HUES6 (cell line): Measurements from ENCODE around the gene PHF2.

ENCODE experiments used
- H3K27ac ChIP-seq: 2 replicates; pipeline ENCODE4 v1.7.0; 2013; ENCODE audit warnings: low read depth, mild to moderate bottlenecking, low read length, inconsistent platforms
- H3K27me3 ChIP-seq: 2 replicates; pipeline ENCODE4 v1.6.1; 2013; ENCODE audit warnings: low read length; ENCODE audit not compliant: control insufficient read depth, insufficient read depth
- H3K36me3 ChIP-seq: 2 replicates; pipeline ENCODE4 v1.6.1; 2013; ENCODE audit warnings: low read length; ENCODE audit not compliant: control insufficient read depth, insufficient read depth
- H3K4me1 ChIP-seq: 2 replicates; pipeline ENCODE4 v1.6.1; 2013; ENCODE audit warnings: low read length; ENCODE audit not compliant: control insufficient read depth, insufficient read depth
- H3K4me3 ChIP-seq: 2 replicates; pipeline ENCODE4 v1.5.1; 2013; ENCODE audit warnings: low read depth, low read length
- H3K9ac ChIP-seq: one replicate; pipeline ENCODE4 v1.6.1; 2013; ENCODE audit warnings: mild to moderate bottlenecking, low read length
- H3K9me3 ChIP-seq: 2 replicates; pipeline ENCODE4 v1.6.1; 2013; ENCODE audit warnings: low read depth, low read length; ENCODE audit not compliant: control insufficient read depth, insufficient read depth

Gene PHF2

DNA sequence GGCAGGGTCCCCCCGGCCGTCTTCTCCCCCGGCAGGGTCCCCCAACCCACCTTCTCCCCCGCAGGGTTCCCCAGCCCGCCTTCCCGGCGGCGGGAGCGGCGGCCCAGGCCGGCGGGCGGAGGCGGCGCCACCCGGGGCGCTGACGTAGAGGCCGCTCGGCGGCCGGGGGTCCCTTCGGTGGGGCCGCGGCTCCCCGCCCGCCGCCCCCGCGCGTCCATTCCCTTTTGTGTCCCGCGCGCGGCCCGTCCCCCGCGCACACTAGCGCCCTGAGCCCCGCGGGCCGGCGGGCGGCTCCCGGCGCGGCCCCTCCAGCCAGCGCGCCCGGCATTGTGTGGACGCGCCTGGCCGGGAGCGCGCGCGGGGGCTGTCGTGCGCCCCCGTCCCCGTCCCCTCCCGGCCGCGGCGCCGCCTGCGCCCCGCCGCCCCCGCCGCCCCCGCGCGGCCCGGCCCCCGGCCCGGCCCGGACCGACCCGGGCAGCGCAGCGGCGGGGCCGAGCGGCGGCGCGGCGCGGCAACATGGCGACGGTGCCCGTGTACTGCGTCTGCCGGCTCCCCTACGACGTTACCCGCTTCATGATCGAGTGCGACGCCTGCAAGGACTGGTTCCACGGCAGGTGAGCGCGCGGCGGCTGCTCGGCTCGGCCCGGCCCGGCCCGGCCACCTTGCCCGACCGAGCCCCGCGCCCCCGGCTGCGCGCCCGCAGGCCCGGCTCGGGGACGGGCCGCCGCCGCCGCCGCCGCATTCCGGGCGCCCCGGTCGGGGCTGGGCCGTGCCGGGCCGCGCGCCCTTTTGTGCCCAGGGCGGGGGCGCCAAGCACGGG is at the start of gene PHF2:
Gene PHF2 (plus strand): TSS at position 327 of the 820 bp plus-strand sequence. CDS start 190 bp downstream, at position 517.
- Histone ChIP-seq H3K36me3 (no peaks in the 10 kb centered on the region), H3K9ac (peak within 1 kb of the TSS; percentile 66), H3K4me1 (peaks cover 24% of the 10 kb centered on the region), H3K4me3 (peak within 1 kb of the TSS; percentile 84), H3K27me3 (peaks cover 4% of the 10 kb centered on the region), H3K27ac (no peak within 1 kb of the TSS), H3K9me3 (no peaks in the 10 kb centered on the region)

DNA sequence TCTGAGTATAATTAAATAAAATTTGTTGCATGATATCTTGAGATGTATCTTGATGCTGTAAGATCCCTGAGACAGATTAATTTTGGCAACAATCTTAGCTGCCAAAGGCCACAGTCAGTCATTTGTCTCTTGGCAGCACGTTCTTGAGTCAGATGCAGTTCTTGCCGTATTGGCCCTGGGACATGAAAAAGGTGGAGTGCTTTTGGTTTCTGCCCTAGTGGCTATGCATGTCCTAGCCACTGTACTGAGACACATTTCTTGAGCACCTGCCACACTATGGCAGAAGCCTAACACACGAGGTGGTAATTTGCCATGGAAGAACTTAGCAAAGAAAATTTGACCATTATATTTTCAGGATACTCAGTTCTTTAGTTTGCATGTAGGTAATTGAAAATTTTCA is 45.0 kb upstream of the PHF2 start:
- H3K9me3 ChIP-seq: no peaks in the 10 kb centered on the region
- no peaks in the 10 kb centered on the region for H3K4me1 ChIP-seq
- no peak overlapping the region for H3K9ac ChIP-seq
- no peak overlapping the region for H3K4me3 ChIP-seq
- peaks cover 81% of the 10 kb centered on the region for H3K36me3 ChIP-seq
- H3K27ac ChIP-seq: no peak overlapping the region
- H3K27me3 ChIP-seq: no peaks in the 10 kb centered on the region

DNA sequence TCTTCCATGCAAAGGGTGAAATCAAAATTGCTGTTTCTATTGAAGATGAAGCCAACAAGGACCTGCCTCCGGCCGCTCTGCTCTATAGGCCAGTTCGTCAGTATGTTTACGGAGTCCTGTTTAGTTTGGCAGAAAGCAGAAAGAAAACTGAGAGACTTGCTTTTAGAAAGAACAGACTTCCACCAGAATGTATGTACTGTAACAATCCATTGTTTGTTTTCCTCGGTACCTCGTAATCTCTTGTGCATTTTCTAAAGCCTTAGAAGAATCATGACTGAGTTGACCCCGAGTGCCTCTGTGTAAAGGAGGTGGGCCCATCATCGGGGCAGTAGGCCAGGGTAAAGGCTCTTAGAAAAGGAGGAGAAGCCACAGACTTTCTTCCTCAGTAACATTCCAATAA is 44.2 kb upstream of the PHF2 start:
- no peaks in the 10 kb centered on the region for H3K4me1 ChIP-seq
- no peak overlapping the region for H3K27ac ChIP-seq
- no peaks in the 10 kb centered on the region for H3K9me3 ChIP-seq
- no peak overlapping the region for H3K4me3 ChIP-seq
- H3K27me3 ChIP-seq: no peaks in the 10 kb centered on the region
- H3K36me3 ChIP-seq: peaks cover 74% of the 10 kb centered on the region
- no peak overlapping the region for H3K9ac ChIP-seq

DNA sequence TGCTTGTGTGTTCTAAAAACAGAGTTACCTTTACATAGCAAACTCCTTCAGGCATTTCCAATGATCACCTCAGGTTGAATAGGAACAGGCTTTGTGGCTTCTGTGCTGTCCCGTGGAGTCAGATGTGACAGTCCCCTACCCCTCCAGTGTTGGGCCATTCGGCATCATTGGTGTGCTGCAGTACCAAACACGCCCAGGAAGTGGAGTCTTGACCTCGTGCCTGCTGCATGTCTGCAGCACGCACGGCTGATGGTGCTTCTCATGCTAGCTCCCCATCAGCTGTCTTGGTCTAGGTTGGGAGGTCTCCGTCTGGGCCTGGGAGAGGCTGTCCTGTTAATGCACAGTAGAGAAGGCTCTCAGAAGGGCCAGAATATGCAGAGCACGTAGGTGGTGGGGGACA is 42.5 kb upstream of the PHF2 start:
- peaks cover 61% of the 10 kb centered on the region for H3K36me3 ChIP-seq
- no peak overlapping the region for H3K27ac ChIP-seq
- no peak overlapping the region for H3K9ac ChIP-seq
- no peaks in the 10 kb centered on the region for H3K4me1 ChIP-seq
- H3K9me3 ChIP-seq: no peaks in the 10 kb centered on the region
- H3K4me3 ChIP-seq: no peak overlapping the region
- H3K27me3 ChIP-seq: no peaks in the 10 kb centered on the region

DNA sequence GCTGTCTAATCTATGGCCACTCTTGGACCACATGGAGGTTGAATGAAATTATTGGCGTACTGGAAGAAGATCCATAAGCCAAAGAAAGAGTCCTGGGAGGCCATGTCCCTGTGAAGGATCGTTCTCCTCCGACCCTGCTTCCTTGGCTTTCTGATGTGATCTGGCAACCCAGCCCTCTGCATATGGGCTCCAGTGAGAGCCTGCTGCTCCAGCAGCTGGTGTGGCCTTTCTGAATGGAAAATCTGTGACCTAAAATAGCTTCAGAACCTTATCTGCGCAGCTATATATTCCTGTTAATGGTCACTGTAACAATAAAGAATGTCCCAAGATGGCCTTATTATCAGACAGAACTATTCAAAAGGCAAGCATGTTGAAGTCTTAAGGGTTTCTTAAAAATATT is 40.2 kb upstream of the PHF2 start:
- Histone ChIP-seq H3K4me1 (no peaks in the 10 kb centered on the region), H3K4me3 (no peak overlapping the region), H3K27ac (no peak overlapping the region), H3K36me3 (peaks cover 49% of the 10 kb centered on the region), H3K9me3 (no peaks in the 10 kb centered on the region), H3K9ac (no peak overlapping the region), H3K27me3 (no peaks in the 10 kb centered on the region)

DNA sequence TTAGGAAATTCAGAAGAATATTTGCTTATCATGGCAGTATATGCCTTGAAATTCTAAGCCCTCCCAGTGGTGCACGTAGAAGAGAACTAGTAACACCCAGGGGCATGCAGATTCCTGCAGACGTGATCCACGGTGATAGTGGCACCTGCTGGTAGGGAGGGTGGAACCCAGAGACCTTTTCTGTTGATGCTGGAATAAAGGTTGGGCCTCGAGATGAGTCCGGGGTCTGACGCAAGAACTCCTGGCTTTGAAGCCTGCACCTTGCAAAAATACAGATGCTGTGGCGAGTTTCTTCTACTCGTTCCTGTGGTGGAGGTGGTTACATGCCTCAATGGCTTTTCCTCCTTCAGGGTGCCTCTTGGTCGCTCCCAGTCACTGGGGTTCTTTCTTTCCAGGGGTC is 39.5 kb upstream of the PHF2 start:
- no peak overlapping the region for H3K9ac ChIP-seq
- H3K9me3 ChIP-seq: no peaks in the 10 kb centered on the region
- H3K4me3 ChIP-seq: no peak overlapping the region
- no peaks in the 10 kb centered on the region for H3K4me1 ChIP-seq
- no peaks in the 10 kb centered on the region for H3K27me3 ChIP-seq
- H3K36me3 ChIP-seq: peaks cover 41% of the 10 kb centered on the region
- no peak overlapping the region for H3K27ac ChIP-seq

DNA sequence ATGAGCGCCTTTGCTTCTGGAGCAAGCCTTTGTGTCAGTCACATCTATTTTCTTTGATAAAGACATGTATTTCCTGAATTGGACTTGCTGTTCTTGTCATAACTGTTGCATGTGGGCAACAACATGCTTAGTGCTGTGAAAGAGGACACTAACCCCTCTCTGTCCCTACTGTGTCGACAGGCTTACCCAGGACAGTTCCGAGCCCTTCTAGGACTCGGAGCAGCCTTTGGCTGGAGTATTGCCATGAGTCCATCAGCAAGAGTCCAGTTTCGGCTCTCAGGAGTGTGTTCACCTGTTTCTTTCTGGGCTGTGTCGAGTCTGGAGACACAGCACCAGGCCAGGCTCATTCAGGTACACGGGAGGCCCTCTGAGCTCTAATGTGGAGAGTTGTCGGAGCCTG is 36.1 kb upstream of the PHF2 start:
- H3K27ac ChIP-seq: no peak overlapping the region
- no peak overlapping the region for H3K4me3 ChIP-seq
- H3K36me3 ChIP-seq: peaks cover 43% of the 10 kb centered on the region

DNA sequence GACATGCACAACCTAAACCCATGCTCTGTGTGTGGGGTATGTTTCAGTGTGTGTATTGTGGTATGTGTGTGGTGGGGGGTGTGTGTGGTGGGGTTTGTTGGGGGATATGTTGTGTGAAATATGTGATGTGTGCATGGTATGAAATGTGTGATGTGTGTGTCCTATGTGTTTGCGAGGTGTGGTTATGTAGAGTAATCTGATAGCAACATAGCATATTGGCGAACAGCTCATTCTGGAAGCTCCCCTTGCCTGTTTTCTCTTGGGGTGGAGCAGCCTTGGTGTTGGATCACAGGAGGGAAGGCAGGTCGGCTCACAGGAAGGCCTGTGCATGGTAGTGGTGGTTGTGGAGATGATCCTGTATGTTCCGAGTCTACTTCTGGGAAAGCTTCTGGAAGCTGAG is 35.4 kb upstream of the PHF2 start:
- Histone ChIP-seq H3K27ac (no peak overlapping the region), H3K4me1 (no peaks in the 10 kb centered on the region), H3K9ac (no peak overlapping the region), H3K9me3 (no peaks in the 10 kb centered on the region), H3K36me3 (peaks cover 44% of the 10 kb centered on the region), H3K4me3 (no peak overlapping the region), H3K27me3 (no peaks in the 10 kb centered on the region)

More for the DNA sequence above, 36.1 kb upstream of the PHF2 start:
- no peaks in the 10 kb centered on the region for H3K27me3 ChIP-seq
- no peak overlapping the region for H3K9ac ChIP-seq
- H3K9me3 ChIP-seq: no peaks in the 10 kb centered on the region
- no peaks in the 10 kb centered on the region for H3K4me1 ChIP-seq

DNA sequence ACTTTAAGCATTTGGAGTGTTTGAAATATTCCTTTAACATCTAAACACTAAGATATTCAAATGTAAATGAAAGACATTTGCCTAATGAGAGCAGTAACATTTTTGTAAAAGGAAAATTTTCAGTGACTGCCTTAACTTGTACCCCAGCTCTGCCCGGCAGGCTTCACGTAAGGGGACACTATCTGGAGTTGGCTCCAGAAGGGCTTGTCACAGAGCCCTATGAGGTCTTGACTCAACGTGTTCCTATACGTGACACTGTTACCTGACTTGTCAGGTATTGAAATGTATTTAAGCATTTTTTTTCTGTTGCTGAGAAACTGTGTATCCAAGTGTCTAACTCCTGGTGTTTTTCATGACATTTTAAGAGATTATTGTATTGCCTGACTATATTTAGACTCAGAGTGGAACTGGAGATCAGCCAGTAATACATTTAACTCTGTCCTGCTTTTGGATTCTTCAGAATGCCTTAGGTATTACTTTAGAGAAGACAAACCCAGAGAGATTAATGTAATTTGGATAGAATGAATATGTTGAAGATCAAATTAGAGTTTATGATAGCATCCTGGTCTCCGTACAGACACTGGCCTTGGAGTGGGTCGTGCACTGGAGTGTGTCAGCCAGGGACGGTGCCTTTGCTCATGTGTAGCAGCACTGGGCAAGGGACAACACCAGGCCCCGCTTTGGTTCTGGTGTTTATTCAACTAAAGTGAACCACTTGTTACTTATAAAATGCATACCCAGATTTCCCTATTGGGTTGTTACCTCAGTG is 34.6 kb upstream of the PHF2 start:
- H3K9me3 ChIP-seq: no peaks in the 10 kb centered on the region
- H3K36me3 ChIP-seq: peaks cover 51% of the 10 kb centered on the region

DNA sequence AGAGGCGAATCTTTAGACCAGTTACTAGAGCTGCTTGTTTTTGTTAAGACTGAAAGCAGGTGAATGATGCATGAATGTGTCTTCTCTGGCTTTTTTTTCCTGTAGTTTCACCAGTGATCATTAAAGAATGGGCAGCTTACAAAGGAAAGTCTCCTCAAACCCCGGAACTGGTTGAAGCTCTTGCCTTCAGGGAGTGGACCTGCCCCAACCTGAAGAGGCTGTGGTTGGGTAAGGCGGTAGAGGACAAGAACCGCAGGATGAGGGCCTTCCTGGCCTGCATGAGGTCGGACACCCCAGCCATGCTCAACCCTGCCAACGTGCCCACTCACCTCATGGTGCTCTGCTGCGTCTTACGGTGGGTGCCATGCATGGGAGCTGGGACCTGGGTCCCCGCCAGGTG is 33.3 kb upstream of the PHF2 start:
- Histone ChIP-seq H3K27me3 (no peaks in the 10 kb centered on the region), H3K9me3 (no peaks in the 10 kb centered on the region), H3K9ac (no peak overlapping the region), H3K4me3 (no peak overlapping the region), H3K36me3 (peaks cover 60% of the 10 kb centered on the region), H3K4me1 (no peaks in the 10 kb centered on the region), H3K27ac (no peak overlapping the region)

More for the DNA sequence above, 34.6 kb upstream of the PHF2 start:
- no peak overlapping the region for H3K4me3 ChIP-seq
- H3K27ac ChIP-seq: no peak overlapping the region
- H3K27me3 ChIP-seq: no peaks in the 10 kb centered on the region
- no peak overlapping the region for H3K9ac ChIP-seq
- no peaks in the 10 kb centered on the region for H3K4me1 ChIP-seq

DNA sequence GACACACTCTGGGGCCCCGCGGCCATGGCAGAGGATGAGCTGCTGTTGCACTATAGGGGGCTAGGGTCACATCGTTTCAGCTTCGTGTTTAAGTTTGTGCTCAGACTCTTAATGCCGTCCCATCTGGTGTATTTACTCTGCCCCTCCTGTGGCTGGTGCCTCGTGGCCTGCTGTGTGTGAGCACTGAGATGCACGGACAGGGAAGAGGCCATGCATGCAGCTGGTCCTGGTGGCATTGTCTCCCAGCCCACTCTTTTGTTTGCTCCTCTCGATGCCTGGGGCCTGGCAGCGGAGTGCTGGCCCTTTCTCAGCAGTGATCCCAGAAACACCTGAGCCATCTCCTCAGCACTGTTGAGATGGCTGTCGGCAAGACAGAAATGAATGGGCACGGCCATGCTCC is 30.0 kb upstream of the PHF2 start:
- no peak overlapping the region for H3K27ac ChIP-seq
- no peaks in the 10 kb centered on the region for H3K9me3 ChIP-seq
- no peak overlapping the region for H3K4me3 ChIP-seq
- H3K9ac ChIP-seq: no peak overlapping the region
- H3K27me3 ChIP-seq: no peaks in the 10 kb centered on the region
- H3K36me3 ChIP-seq: peaks cover 68% of the 10 kb centered on the region
- H3K4me1 ChIP-seq: no peaks in the 10 kb centered on the region
